Keratinocyte (primary cell): ENCODE data around the gene FNDC3B. TPM values are rescaled to one million over a fixed set of nuclear protein-coding genes. Genes with fewer than 3 reads are reported as not detected.

Source experiments
- DNase-seq: peaks from one replicate; pipeline ENCODE4 v3.0.0-alpha.2; 2011; ENCODE audit warnings: low read depth, missing footprints, low spot score
- FAIRE-seq: peaks from 2 replicates; lab custom pipeline; 2011; peaks lifted over from hg19 to GRCh38; lab: Jason Lieb, UNC
- H2AFZ ChIP-seq: 2 replicates; pipeline ENCODE4 v1.6.0; 2012; ENCODE audit warnings: low read length, control low read depth, inconsistent platforms; ENCODE audit not compliant: control insufficient read depth
- H3K27ac ChIP-seq: 2 replicates; pipeline ENCODE4 v1.5.1; 2011; ENCODE audit warnings: low read length; ENCODE audit not compliant: control insufficient read depth, insufficient read depth
- H3K27me3 ChIP-seq: 3 replicates; pipeline ENCODE4 v1.6.0; 2011; ENCODE audit warnings: low read length; ENCODE audit not compliant: control insufficient read depth, insufficient read depth; ENCODE audit errors: extremely low read depth
- H3K36me3 ChIP-seq, 2 experiments: 2 replicates in 1 of 2; 3 replicates in 1 of 2; pipeline ENCODE4 v1.5.1; 2011; ENCODE audit warnings: low read length in 2 of 2, mild to moderate bottlenecking in 1 of 2; ENCODE audit not compliant: control insufficient read depth in 2 of 2, insufficient read depth in 2 of 2; ENCODE audit errors: extremely low read depth in 1 of 2
- H3K4me1 ChIP-seq: 3 replicates; pipeline ENCODE4 v1.5.1; 2011; ENCODE audit warnings: low read length; ENCODE audit not compliant: control insufficient read depth, insufficient read depth; ENCODE audit errors: extremely low read depth
- H3K4me2 ChIP-seq: 3 replicates; pipeline ENCODE4 v1.6.0; 2011; ENCODE audit warnings: low read depth, low read length; ENCODE audit not compliant: control insufficient read depth, insufficient read depth; ENCODE audit errors: extremely low read depth
- H3K4me3 ChIP-seq, 3 experiments: fragments of 200-600 bp in 1 of 3; sonication (generic) in 1 of 3; 2 replicates in 2 of 3; 3 replicates in 1 of 3; pipeline ENCODE4 v1.5.1; 2011 to 2016; ENCODE audit warnings: low read length in 3 of 3, mild to moderate bottlenecking in 3 of 3, control low read depth in 2 of 3, inconsistent platforms in 1 of 3, low read depth in 1 of 3, mixed read lengths in 1 of 3, mixed run types in 1 of 3, moderate library complexity in 1 of 3; ENCODE audit not compliant: control insufficient read depth in 2 of 3, insufficient read depth in 2 of 3; ENCODE audit errors: extremely low read depth in 1 of 3
- H3K79me2 ChIP-seq: 2 replicates; pipeline ENCODE4 v1.6.0; 2012; ENCODE audit warnings: low read length; ENCODE audit not compliant: control insufficient read depth, insufficient read depth
- H3K9ac ChIP-seq: 3 replicates; pipeline ENCODE4 v1.6.0; 2011; ENCODE audit warnings: low read length; ENCODE audit not compliant: control insufficient read depth, insufficient read depth; ENCODE audit errors: extremely low read depth
- H3K9me1 ChIP-seq: 3 replicates; pipeline ENCODE4 v1.6.0; 2011; ENCODE audit warnings: low read length; ENCODE audit not compliant: control insufficient read depth, insufficient read depth; ENCODE audit errors: extremely low read depth
- H3K9me3 ChIP-seq: 2 replicates; pipeline ENCODE4 v1.5.1; 2012; ENCODE audit warnings: low read depth, low read length; ENCODE audit not compliant: control insufficient read depth
- H4K20me1 ChIP-seq: 3 replicates; pipeline ENCODE4 v1.6.0; 2011; ENCODE audit warnings: low read length; ENCODE audit not compliant: control insufficient read depth, insufficient read depth; ENCODE audit errors: extremely low read depth
- EZH2 ChIP-seq: IDR thresholded peaks from one replicate; pipeline ENCODE4 v1.6.1; 2012; ENCODE audit warnings: inconsistent platforms, mild to moderate bottlenecking, low read length, moderate library complexity
- dilution Hi-C: fragments of 300-500 bp; cut with MboI; formaldehyde crosslinking; loops from one replicate; pipeline ENCODE4 v1.7.0; 2020; ENCODE audit warnings: low sequenced_read_pairs; ENCODE audit not compliant: extremely low pct_ligation_motif_present
- polyA plus RNA-seq, 5 experiments: library from polyadenylated mRNA; depleted of rRNA in 3 of 5; stranded (reverse) in 3 of 5; stranded (forward) in 1 of 5; unstranded in 1 of 5; fragments of >200 nt; gene quantifications; 1 replicate in 1 of 5; 2 replicates in 3 of 5; 3 replicates in 1 of 5; pipeline versions ENCODE4 v1.2.1 to v1.2.3, GENCODE V29; 2011 to 2012; ENCODE audit warnings: missing spikeins in 2 of 5, low read depth in 1 of 5, low replicate concordance in 1 of 5
- TF ChIP-seq, protein P1 (sequence below), 3 experiments: IDR thresholded peaks in 1 of 3; conservative IDR thresholded peaks in 1 of 3; optimal IDR thresholded peaks in 1 of 3; 2 replicates in 2 of 3; 3 replicates in 1 of 3; pipeline versions ENCODE3 to v1.5.1; 2011; ENCODE audit warnings: low read length in 3 of 3, mild to moderate bottlenecking in 3 of 3, moderate library complexity in 2 of 3, control low read depth in 1 of 3, inconsistent platforms in 1 of 3; ENCODE audit not compliant: insufficient read depth in 2 of 3; ENCODE audit errors: extremely low read depth in 1 of 3

FNDC3B gene
- polyA plus RNA-seq, 1 donor (not counting 4 experiments of a cell fraction or from before 2014, with no cell fraction given), result 31.4 TPM

DNA sequence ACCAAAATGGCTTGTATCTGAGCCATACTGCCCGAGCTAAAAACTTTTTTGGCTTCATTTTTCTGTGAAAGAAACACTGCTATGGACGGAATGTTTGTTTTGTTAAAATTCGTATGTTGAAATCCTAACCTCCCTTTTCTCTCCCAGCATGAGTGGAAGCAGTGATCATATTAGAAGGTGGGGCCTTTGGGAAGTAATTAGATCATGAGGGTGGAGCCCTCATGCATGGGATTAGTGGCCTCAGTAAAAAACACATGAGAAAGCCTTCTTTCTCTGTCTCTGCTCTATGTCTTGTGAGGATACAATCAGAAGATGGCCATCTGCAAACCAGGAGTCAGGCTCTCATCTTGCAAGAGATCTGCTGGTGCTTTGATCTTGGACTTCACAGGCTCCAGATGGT lies 7.4 kb upstream of the FNDC3B start:
- H3K9me1 ChIP-seq, result no peaks in the 10 kb centered on the region
- no peak overlapping the region for H2AFZ ChIP-seq
- H3K36me3 ChIP-seq, result no peaks in the 10 kb centered on the region
- no peaks in the 10 kb centered on the region for H3K27me3 ChIP-seq
- H3K79me2 ChIP-seq, result no peaks in the 10 kb centered on the region
- FAIRE-seq, result no peak
- no peak overlapping the region for H3K27ac ChIP-seq
- no peak overlapping the region for H3K4me3 ChIP-seq
- dilution Hi-C loops, result no loop called here
- no peaks in the 10 kb centered on the region for H4K20me1 ChIP-seq
- no peak overlapping the region for H3K9ac ChIP-seq
- H3K9me3 ChIP-seq, result no peaks in the 10 kb centered on the region
- no peaks in the 10 kb centered on the region for H3K4me1 ChIP-seq
- TF ChIP-seq, protein P1, sequence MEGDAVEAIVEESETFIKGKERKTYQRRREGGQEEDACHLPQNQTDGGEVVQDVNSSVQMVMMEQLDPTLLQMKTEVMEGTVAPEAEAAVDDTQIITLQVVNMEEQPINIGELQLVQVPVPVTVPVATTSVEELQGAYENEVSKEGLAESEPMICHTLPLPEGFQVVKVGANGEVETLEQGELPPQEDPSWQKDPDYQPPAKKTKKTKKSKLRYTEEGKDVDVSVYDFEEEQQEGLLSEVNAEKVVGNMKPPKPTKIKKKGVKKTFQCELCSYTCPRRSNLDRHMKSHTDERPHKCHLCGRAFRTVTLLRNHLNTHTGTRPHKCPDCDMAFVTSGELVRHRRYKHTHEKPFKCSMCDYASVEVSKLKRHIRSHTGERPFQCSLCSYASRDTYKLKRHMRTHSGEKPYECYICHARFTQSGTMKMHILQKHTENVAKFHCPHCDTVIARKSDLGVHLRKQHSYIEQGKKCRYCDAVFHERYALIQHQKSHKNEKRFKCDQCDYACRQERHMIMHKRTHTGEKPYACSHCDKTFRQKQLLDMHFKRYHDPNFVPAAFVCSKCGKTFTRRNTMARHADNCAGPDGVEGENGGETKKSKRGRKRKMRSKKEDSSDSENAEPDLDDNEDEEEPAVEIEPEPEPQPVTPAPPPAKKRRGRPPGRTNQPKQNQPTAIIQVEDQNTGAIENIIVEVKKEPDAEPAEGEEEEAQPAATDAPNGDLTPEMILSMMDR (optimal IDR thresholded peaks at IDR 0.05 in 1 of 3, IDR thresholded peaks at IDR 0.05 in 1 of 3, conservative IDR thresholded peaks at IDR 0.05 in 1 of 3; ENCODE audit: extremely low read depth in 1 of 3, insufficient read depth in 2 of 3, low read length in 3 of 3), result no peak
- no peak for TF ChIP-seq EZH2
- H3K4me2 ChIP-seq, result no peak overlapping the region
- DNase-seq, result no peak

DNA sequence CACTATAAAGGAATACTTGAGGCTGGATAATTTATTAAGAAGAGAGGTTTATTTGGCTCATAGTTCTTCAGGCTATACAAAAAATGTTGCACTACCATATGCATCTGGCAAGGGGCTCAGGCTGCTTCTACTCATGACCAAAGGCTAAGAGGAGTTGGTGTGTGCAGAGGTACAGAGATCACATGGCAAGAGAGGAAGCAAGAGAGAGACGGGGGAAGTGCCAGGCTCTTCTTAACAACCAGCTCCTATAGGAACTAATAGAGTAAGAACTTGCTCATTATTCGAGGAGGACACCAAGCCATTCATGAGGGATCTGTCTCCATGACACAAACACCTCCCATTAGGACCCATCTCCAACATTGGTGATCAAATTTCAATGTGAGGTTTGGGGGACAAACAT lies 6.0 kb upstream of the FNDC3B start:
- no peak for FAIRE-seq

More for the DNA sequence above, 6.0 kb upstream of the FNDC3B start:
- no peaks in the 10 kb centered on the region for H3K27me3 ChIP-seq
- H3K36me3 ChIP-seq, result no peaks in the 10 kb centered on the region
- H2AFZ ChIP-seq, result no peak overlapping the region
- no peak overlapping the region for H3K27ac ChIP-seq
- H3K4me3 ChIP-seq, result no peak overlapping the region
- H4K20me1 ChIP-seq, result no peaks in the 10 kb centered on the region
- dilution Hi-C loops, result no loop called here
- no peaks in the 10 kb centered on the region for H3K4me1 ChIP-seq
- H3K4me2 ChIP-seq, result no peak overlapping the region
- no peaks in the 10 kb centered on the region for H3K79me2 ChIP-seq
- no peaks in the 10 kb centered on the region for H3K9me3 ChIP-seq
- H3K9ac ChIP-seq, result no peak overlapping the region
- no peak for DNase-seq
- H3K9me1 ChIP-seq, result no peaks in the 10 kb centered on the region
- no peak for TF ChIP-seq EZH2
- TF ChIP-seq, protein P1 (optimal IDR thresholded peaks at IDR 0.05 in 1 of 3, IDR thresholded peaks at IDR 0.05 in 1 of 3, conservative IDR thresholded peaks at IDR 0.05 in 1 of 3; ENCODE audit: extremely low read depth in 1 of 3, insufficient read depth in 2 of 3, low read length in 3 of 3), result no peak
